Ovary (tissue), 3 donors: ENCODE measurements around the gene NRL.
"Not testable (repeated sequence)": the region's sequence is repeated elsewhere in the genome, so short reads cannot be mapped to it uniquely, and the experiment has no call there.

Experiments used
- POLR2A ChIP-seq: fragments of 450-650 bp; IDR thresholded peaks from one replicate; pipeline ENCODE4 v1.6.1; 2017; ENCODE audit warnings: antibody characterized with exemption, mild to moderate bottlenecking, moderate library complexity
- TF ChIP-seq, protein P1 (sequence below), 3 donors: fragments of 450-650 bp in 2 of 3; fragments of 200-600 bp in 1 of 3; IDR thresholded peaks; one replicate each; pipeline versions ENCODE4 v1.5.1 to v1.8.0; 2016 to 2022; ENCODE audit warnings: antibody characterized with exemption in 3 of 3, mild to moderate bottlenecking in 1 of 3
- donor health status: DM: no; HTN: no; CAD: no.

DNA sequence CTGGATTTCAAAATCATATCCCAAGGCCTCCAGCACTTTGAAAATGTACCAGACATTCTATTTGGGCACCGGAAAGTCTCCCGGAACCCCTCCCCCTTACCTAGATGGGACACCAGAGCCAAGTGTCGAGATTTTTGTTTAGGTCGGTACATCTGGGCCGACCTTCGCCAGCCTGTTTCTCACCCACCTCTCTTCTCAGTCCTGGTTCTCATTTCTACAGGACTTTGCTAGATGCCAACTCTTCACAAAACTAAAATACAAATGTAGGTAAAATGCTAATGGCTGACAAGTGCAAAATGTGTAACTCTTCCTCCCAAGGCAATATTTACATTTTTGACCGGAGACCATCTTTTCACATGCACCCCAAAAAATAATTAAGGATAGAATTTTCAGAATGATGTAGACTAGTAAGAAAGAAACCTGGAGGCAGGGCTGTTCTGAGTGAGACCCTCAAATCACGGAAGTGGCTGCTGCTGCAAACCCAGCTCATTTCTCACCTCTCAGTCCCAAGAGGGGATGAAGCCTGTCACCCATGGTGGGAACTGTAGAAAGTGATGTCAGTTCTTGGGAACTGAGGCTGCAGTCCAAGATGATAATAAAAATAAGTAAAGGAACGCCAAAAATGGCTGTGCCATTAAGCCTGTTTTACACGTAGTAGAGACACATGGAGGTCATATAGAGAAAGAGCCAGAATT lies 77.6 kb downstream of the NRL start:
- TF ChIP-seq, protein P1, sequence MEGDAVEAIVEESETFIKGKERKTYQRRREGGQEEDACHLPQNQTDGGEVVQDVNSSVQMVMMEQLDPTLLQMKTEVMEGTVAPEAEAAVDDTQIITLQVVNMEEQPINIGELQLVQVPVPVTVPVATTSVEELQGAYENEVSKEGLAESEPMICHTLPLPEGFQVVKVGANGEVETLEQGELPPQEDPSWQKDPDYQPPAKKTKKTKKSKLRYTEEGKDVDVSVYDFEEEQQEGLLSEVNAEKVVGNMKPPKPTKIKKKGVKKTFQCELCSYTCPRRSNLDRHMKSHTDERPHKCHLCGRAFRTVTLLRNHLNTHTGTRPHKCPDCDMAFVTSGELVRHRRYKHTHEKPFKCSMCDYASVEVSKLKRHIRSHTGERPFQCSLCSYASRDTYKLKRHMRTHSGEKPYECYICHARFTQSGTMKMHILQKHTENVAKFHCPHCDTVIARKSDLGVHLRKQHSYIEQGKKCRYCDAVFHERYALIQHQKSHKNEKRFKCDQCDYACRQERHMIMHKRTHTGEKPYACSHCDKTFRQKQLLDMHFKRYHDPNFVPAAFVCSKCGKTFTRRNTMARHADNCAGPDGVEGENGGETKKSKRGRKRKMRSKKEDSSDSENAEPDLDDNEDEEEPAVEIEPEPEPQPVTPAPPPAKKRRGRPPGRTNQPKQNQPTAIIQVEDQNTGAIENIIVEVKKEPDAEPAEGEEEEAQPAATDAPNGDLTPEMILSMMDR (IDR thresholded peaks at IDR 0.05) = not testable (repeated sequence)
- TF ChIP-seq POLR2A = not testable (repeated sequence)
